PFSK-1 (cell line): Measurements from ENCODE around the gene KMT2C.

Experiments
- FOXP2 ChIP-seq: optimal IDR thresholded peaks from 2 replicates; pipeline ENCODE3; 2011; ENCODE audit warnings: borderline replicate concordance, control low read depth, inconsistent platforms; ENCODE audit not compliant: insufficient read depth; ENCODE audit errors: extremely low read length, extremely low read depth
- POLR2AphosphoS5 ChIP-seq: IDR thresholded peaks from 2 replicates; pipeline ENCODE4 v1.6.1; 2012; ENCODE audit warnings: low read depth, mild to moderate bottlenecking, control low read depth, low read length, moderate library complexity
- REST ChIP-seq, 2 experiments: IDR thresholded peaks; 2 replicates each; pipeline versions ENCODE4 v1.6.1 to v1.8.0; 2011 to 2012; ENCODE audit warnings: low read depth in 2 of 2, low read length in 2 of 2, control low read depth in 1 of 2, inconsistent platforms in 1 of 2, mild to moderate bottlenecking in 1 of 2, moderate library complexity in 1 of 2; ENCODE audit not compliant: insufficient read depth in 1 of 2
- SIN3A ChIP-seq: IDR thresholded peaks from 2 replicates; pipeline ENCODE4 v1.6.1; 2012; ENCODE audit warnings: mild to moderate bottlenecking, low read length, moderate library complexity, borderline replicate concordance; ENCODE audit not compliant: insufficient read depth
- TAF1 ChIP-seq: IDR thresholded peaks from 2 replicates; pipeline ENCODE4 v1.6.1; 2012; ENCODE audit warnings: low read length, control low read depth, borderline replicate concordance; ENCODE audit not compliant: insufficient read depth

KMT2C gene

DNA sequence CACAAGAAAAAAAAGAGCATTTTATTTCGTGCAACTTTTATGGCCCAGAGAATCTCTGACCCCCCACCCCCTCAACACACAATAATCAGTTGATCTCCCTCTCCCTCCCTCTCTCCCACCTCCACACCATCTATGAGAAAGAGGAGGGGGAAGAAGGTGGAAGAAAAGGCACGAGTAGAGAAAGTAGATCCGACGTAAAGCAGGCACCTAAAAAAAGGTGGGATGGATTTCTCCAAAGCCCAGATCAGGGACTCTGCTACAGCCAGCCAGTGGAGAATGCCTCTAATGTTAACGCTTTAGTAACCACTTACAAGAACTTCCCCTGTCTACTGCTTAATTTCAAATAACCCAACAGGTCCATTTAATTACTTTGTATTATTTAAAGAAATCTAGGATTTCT is 24.4 kb downstream of the KMT2C start:
- TF ChIP-seq FOXP2 (no peak), SIN3A (no peak), REST (IDR thresholded peaks at IDR 0.05; ENCODE audit: insufficient read depth in 1 of 2, low read depth in 2 of 2, low read length in 2 of 2) (no peak), TAF1 (no peak), POLR2AphosphoS5 (no peak)

DNA sequence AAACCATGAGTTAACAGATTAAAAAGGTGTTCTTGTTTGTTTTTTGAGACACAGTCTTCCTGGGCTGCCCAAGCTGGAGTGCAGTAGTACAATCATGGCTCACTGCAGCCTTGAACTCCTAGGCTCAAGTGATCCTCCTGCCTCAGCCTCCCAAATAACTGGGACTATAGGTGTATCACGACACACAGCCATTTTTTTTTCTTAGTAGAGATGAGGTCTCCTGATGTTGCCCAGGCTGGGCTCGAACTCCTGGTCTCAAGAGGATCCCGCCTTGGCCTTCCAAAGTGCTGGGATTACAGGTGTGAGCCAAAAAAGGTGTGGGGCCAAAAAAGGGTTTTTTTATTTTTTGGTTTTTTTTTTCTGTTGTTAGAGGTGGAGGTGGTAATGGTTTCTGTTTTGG is 29.3 kb downstream of the KMT2C start:
- no peak for TF ChIP-seq SIN3A
- no peak for TF ChIP-seq TAF1
- TF ChIP-seq REST (IDR thresholded peaks at IDR 0.05; ENCODE audit: insufficient read depth in 1 of 2, low read depth in 2 of 2, low read length in 2 of 2): no peak
- TF ChIP-seq FOXP2: no peak
- no peak for TF ChIP-seq POLR2AphosphoS5

GRCh38 chr7:152403726-152404125 is 32.1 kb downstream of the KMT2C start:
- no peak for TF ChIP-seq TAF1
- TF ChIP-seq FOXP2: no peak
- no peak for TF ChIP-seq POLR2AphosphoS5
- no peak for TF ChIP-seq REST (IDR thresholded peaks at IDR 0.05; ENCODE audit: insufficient read depth in 1 of 2, low read depth in 2 of 2, low read length in 2 of 2)
- no peak for TF ChIP-seq SIN3A

GRCh38 chr7:152402384-152403250 is 33.2 kb downstream of the KMT2C start:
- TF ChIP-seq REST (IDR thresholded peaks at IDR 0.05; ENCODE audit: insufficient read depth in 1 of 2, low read depth in 2 of 2, low read length in 2 of 2) (no peak), POLR2AphosphoS5 (no peak), SIN3A (no peak), FOXP2 (no peak)

GRCh38 chr7:152399344-152399743 is 36.5 kb downstream of the KMT2C start:
- TF ChIP-seq SIN3A (no peak), TAF1 (no peak), POLR2AphosphoS5 (no peak), REST (IDR thresholded peaks at IDR 0.05; ENCODE audit: insufficient read depth in 1 of 2, low read depth in 2 of 2, low read length in 2 of 2) (no peak), FOXP2 (no peak)
